Measurements from ENCODE around the gene STK32B.

STK32B gene

DNA sequence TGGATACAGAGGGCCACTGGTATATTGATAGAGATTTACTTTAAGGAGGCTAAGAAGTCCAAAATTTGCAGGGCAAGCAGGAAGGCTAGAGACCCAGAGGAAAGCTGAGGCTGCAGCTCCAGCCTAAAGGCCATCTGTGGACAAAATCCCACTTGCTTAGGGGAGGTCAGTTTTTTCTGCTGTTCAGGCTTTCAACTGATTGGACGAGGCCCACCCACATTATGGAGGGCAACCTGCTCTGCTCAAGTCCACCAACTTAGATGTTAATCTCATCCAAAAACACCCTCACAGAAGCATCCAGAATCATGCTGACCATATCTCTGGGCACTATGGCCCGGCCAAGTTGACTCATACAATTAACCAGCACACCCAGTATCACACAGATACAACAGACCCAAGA is 480.8 kb downstream of the STK32B start:
- no peak for DNase-seq (ENCODE audit: low read depth in 2 of 2)

- no peak for DNase-seq (ENCODE audit: low read depth in 2 of 2)
Observed at GRCh38 chr4:5539584-5539983, 488.3 kb downstream of the STK32B start.

- DNase-seq (ENCODE audit: low read depth in 2 of 2): no peak
Observed at GRCh38 chr4:5541169-5541568, 489.9 kb downstream of the STK32B start.

DNA sequence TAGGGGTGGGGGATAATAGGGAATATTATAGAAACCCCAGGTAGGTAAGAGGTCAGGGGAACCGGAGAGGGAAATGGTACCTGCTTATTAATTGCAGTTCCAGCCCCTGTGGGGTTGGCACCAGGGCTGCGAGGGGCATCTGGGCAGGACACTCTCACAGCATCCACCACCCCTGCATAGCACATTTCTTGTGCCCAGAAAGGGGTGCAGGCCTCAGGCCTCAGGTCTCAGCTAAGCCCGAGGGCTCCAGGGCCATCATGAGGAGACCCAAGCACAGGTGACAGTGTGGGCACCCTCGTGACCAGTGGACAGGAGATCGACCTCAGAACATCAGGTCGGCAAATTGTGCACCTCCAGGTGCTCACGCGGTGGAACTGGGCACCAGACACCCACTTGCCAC is 492.4 kb downstream of the STK32B start:
- no peak for DNase-seq (ENCODE audit: low read depth in 2 of 2)

DNA sequence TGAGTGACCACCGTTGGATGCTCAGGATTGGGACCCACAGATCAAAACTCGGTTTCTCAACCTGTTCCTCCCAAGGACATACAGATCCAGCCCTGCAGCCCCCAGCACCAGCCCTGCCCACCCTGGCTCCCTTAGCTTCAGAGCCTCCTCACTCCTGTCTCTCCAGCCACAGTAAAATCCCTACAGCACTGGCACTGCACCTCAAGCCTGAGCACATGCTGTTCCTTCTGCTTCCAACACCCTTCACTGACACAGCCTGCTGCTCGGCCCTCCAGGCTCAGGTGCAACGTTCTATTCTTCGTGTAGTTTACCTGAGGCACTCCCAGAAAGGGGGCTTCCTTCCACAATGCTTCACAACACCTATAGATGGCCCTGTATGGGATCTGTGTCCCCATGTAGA is 493.5 kb downstream of the STK32B start:
- DNase-seq (ENCODE audit: low read depth in 2 of 2): no peak

GRCh38 chr4:5545271-5545670 is 494.0 kb downstream of the STK32B start:
- DNase-seq (ENCODE audit: low read depth in 2 of 2): no peak

- no peak for DNase-seq (ENCODE audit: low read depth in 2 of 2)
Observed at GRCh38 chr4:5547651-5548249, 496.5 kb downstream of the STK32B start.
